GM12878 (cell line): Measurements from ENCODE around the gene ZFYVE19. TPM values are rescaled to one million over a fixed set of nuclear protein-coding genes. Genes with fewer than 3 reads are reported as not detected.
A peak's percentile ranks its signal among the peaks of the same experiment; 100 is the strongest.

Source experiments
- ATF2 ChIP-seq: IDR thresholded peaks from 2 replicates; pipeline ENCODE4 v1.6.1; 2012; ENCODE audit warnings: low read length, inconsistent platforms
- CREB1 ChIP-seq: IDR thresholded peaks from 2 replicates; pipeline ENCODE4 v1.6.1; 2012; ENCODE audit warnings: low read depth, mild to moderate bottlenecking, inconsistent platforms
- CTCF ChIP-seq, 3 experiments: IDR thresholded peaks in 2 of 3; conservative IDR thresholded peaks in 1 of 3; 2 replicates each; pipeline ENCODE4 v1.5.1; 2011; ENCODE audit warnings: low read depth in 3 of 3, low read length in 3 of 3, mild to moderate bottlenecking in 3 of 3, control low read depth in 2 of 3, moderate library complexity in 2 of 3, inconsistent platforms in 1 of 3, mixed read lengths in 1 of 3; ENCODE audit not compliant: control insufficient read depth in 2 of 3, insufficient read depth in 1 of 3; ENCODE audit errors: extremely low read depth in 1 of 3
- E2F4 ChIP-seq: IDR thresholded peaks from 2 replicates; pipeline ENCODE4 v1.6.1; 2012; ENCODE audit warnings: low read depth, low read length, improper control_type of control experiment
- HCFC1 ChIP-seq: fragments of 150-350 bp; IDR thresholded peaks from 2 replicates; pipeline ENCODE4 v1.6.1; 2014; ENCODE audit warnings: low read length
- IKZF1 ChIP-seq: fragments of 450-650 bp; conservative IDR thresholded peaks from 2 replicates; pipeline ENCODE4 v1.6.1; 2017; ENCODE audit warnings: antibody characterized with exemption, mild to moderate bottlenecking
- JUNB ChIP-seq: IDR thresholded peaks from 2 replicates; pipeline ENCODE4 v1.6.1; 2016; ENCODE audit warnings: antibody characterized with exemption, mild to moderate bottlenecking
- MTA3 ChIP-seq: IDR thresholded peaks from 2 replicates; pipeline ENCODE4 v1.6.1; 2012; ENCODE audit warnings: low read length, inconsistent platforms, borderline replicate concordance
- NFIC ChIP-seq: IDR thresholded peaks from 2 replicates; pipeline ENCODE4 v1.6.1; 2012; ENCODE audit warnings: low read depth, mild to moderate bottlenecking, inconsistent platforms, low read length, moderate library complexity
- NR2C1 ChIP-seq: fragments of 450-650 bp; IDR thresholded peaks from 2 replicates; pipeline ENCODE4 v1.6.1; 2017; ENCODE audit warnings: antibody characterized with exemption, mild to moderate bottlenecking, moderate library complexity
- PBX3 ChIP-seq: IDR thresholded peaks from 2 replicates; pipeline ENCODE4 v1.6.1; 2011; ENCODE audit warnings: mild to moderate bottlenecking, low read depth, low read length, moderate library complexity; ENCODE audit not compliant: insufficient replicate concordance
- RBBP5 ChIP-seq: fragments of 200-600 bp; sonication (generic); conservative IDR thresholded peaks from 2 replicates; pipeline ENCODE4 v1.6.1; 2016
- SMC3 ChIP-seq: IDR thresholded peaks from 2 replicates; pipeline ENCODE4 v1.6.1; 2011; ENCODE audit warnings: low read length, improper control_type of control experiment, borderline replicate concordance
- SREBF1 ChIP-seq: IDR thresholded peaks from 2 replicates; pipeline ENCODE4 v1.6.1; 2012; ENCODE audit warnings: mild to moderate bottlenecking, low read length
- TCF7 ChIP-seq: IDR thresholded peaks from 2 replicates; pipeline ENCODE4 v1.6.1; 2014; ENCODE audit warnings: antibody characterized with exemption, borderline replicate concordance
- USF1 ChIP-seq: IDR thresholded peaks from 2 replicates; pipeline ENCODE4 v1.6.1; 2011; ENCODE audit warnings: borderline replicate concordance, low read depth, mild to moderate bottlenecking, moderate library complexity, mixed read lengths, low read length; ENCODE audit not compliant: insufficient read depth; ENCODE audit errors: extremely low read length
- YBX1 ChIP-seq: fragments of 450-650 bp; IDR thresholded peaks from 2 replicates; pipeline ENCODE4 v1.6.1; 2016; ENCODE audit warnings: antibody characterized with exemption
- ZBTB4 ChIP-seq: fragments of 450-650 bp; formaldehyde crosslinking; IDR thresholded peaks from 2 replicates; pipeline ENCODE4 v1.4.0; 2022; ENCODE audit warnings: mild to moderate bottlenecking, moderate library complexity
- ZNF207 ChIP-seq: fragments of 450-650 bp; IDR thresholded peaks from 2 replicates; pipeline ENCODE4 v1.6.1; 2014; ENCODE audit warnings: antibody characterized with exemption, mild to moderate bottlenecking, borderline replicate concordance
- polyA plus RNA-seq, 11 experiments: library from polyadenylated mRNA; depleted of rRNA in 4 of 11; unstranded in 6 of 11; stranded (reverse) in 5 of 11; fragments of >200 nt; fragmentation: Nextera tagmentation in 4 of 11; fragmentation: Illumina TruSeq in 1 of 11; extraction: Ambion mirVana in 4 of 11; extraction: Trizol in 1 of 11; gene quantifications; 1 replicate in 1 of 11; 2 replicates in 10 of 11; pipeline versions ENCODE4 v1.2.1 to v1.2.3, GENCODE V29; 2011 to 2016; ENCODE audit warnings: inconsistent platforms in 2 of 11, missing spikeins in 2 of 11, low read depth in 1 of 11
- total RNA-seq, 4 experiments: library from RNA; depleted of rRNA in 3 of 4; stranded (reverse); fragments of >200 nt in 3 of 4; fragmentation: Illumina TruSeq in 1 of 4; extraction: Trizol in 1 of 4; gene quantifications; 2 replicates each; pipeline versions ENCODE4 v1.2.1 to v1.2.3, GENCODE V29; 2013 to 2021

The ZFYVE19 gene
- total and polyA plus RNA-seq, 10 of the 15 experiments (the other 5 are each of a cell fraction or from before 2014, with no cell fraction given), result 1.7 to 36.3 (median 17.0) TPM

- TF ChIP-seq E2F4 (no peak), ZNF207 (no peak), CREB1 (no peak), ZBTB4 (CRISPR knock-in tag) (no peak), HCFC1 (no peak), IKZF1 (peak; percentile 58), YBX1 (no peak), TCF7 (no peak), MTA3 (no peak), USF1 (no peak), SREBF1 (no peak), NR2C1 (no peak), RBBP5 (no peak), CTCF (IDR thresholded peaks at IDR 0.05 in 2 of 3, conservative IDR thresholded peaks at IDR 0.05 in 1 of 3; ENCODE audit: control insufficient read depth in 2 of 3, extremely low read depth in 1 of 3, insufficient read depth in 1 of 3, low read depth in 3 of 3, low read length in 3 of 3) (no peak), ATF2 (no peak), JUNB (no peak), PBX3 (no peak), SMC3 (no peak), NFIC (no peak)
These were observed 37.4 kb upstream of the ZFYVE19 start, which contains the start of gene C15orf62 (continued) for GRCh38 chr15:40769274-40770146.
